NCI-H2227 treated with DMSO at 0.1 percent for 48 hours (cell line): ENCODE results near the gene PBX1.
A peak's percentile ranks its signal among the peaks of the same experiment; 100 is the strongest.

Source experiments
- DNase-seq: peaks from one replicate; lab custom pipeline; 2025; lab: John Stamatoyannopoulos, UW

Gene PBX1

DNA sequence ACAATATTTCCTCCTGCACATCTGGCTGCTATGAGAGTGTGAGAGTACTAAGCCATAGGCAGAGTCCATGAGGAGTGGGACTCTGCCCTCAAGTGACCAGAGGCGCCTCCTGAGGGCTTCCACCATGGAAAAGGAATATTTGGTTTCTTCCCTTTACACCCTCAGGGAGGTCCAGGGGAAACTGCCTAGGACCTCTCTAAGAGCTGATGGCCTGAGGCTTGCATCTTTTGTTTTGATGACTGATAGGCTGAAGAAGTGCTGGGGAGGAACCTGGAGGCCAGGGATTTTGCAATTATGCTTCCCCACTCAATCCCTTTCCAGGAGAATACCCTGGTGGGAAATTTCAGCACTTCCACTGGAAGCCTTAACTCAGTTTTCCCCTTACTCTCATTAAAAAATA lies 111.0 kb downstream of the PBX1 start:
- no peak for DNase-seq

DNA sequence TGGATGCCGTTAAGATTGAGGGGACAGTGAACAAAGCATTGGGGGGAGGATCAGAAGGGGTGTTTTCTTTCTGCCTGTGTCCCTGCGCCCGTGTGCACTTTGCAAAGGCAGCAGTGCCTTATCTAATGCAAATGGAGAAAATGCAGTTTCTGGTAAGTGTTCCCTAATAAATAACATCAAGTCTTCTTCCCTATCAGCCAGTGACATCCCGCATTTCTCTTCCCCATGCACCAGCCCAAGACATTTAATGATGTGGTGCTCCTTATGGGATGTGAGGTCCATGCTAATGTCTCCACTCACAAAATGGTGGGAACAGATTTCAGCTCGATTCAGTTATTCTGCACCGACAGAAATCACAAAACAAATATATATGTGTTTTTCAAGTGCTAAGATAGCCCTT lies 111.8 kb downstream of the PBX1 start:
- no peak for DNase-seq

DNA sequence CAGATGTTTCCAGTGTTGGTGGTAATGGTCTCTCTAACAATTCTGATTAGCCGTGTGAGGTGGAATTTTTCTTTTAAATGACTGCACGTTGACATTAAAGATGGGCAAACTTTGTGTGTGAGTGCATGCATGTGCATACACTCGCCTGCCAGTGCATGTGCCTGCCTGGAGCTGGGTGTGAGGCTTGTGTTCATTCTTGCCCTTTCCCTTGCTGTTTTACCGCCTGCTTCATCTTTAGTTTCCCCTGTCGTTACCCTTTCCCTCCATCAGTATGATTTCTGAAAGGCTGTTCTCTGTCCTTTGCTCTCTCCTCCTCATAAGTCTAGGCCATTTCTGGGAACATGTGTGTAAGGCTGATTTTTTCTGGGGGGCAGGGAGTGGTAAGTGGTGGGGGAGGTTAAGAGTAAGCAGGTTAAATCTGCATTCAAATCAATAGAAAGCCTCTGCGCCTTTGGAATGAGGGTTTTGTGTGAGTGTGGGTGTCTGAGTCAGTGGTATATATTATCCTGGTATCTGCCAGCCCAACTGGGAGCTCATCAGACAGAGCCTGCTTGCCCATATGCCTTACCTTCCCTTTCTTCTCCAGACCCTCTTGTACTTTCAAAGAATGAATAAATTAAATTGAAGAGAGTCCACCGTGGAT lies 112.5 kb downstream of the PBX1 start:
- peak; percentile 23 for DNase-seq

- DNase-seq: no peak
Measured at GRCh38 chr1:164671966-164672571, 113.1 kb downstream of the PBX1 start.

GRCh38 chr1:164672588-164672987 lies 113.6 kb downstream of the PBX1 start:
- no peak for DNase-seq

DNA sequence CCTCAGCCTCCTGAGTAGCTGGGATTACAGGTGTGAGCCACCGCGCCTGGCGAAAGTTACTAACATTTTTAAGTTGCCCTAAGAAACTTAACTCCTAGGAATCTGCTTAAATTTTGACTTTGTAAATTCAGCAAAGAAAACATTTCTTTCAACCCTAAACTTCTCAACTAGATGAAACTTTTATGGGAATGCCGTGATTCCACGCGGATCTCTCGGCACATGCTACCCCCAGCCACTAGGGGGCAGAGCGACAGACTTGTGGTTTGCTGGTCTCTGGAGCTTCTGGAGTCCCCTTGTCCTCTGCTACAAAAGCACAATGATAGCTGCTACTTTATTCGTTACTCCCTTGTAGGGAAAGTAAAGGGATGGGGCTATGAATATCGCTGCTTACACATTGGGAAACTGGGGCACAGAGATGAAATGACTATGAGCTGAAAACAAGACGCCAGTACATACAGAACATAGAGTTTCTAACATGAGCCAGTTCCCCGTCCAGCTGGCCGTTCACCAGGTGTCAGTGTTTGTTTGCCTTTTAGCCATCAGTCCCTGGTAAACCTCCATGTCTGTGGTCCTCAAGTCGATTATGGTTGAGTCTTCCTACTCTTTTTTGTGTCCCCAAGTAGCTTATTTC lies 114.7 kb downstream of the PBX1 start:
- no peak for DNase-seq

- DNase-seq: no peak
Measured at GRCh38 chr1:164675342-164675904, 116.4 kb downstream of the PBX1 start.

- DNase-seq: no peak
Measured at GRCh38 chr1:164678136-164678700, 119.2 kb downstream of the PBX1 start.

- no peak for DNase-seq
Measured at GRCh38 chr1:164682570-164682969, 123.6 kb downstream of the PBX1 start.

- no peak for DNase-seq
Measured at GRCh38 chr1:164683235-164683634, 124.3 kb downstream of the PBX1 start.

DNA sequence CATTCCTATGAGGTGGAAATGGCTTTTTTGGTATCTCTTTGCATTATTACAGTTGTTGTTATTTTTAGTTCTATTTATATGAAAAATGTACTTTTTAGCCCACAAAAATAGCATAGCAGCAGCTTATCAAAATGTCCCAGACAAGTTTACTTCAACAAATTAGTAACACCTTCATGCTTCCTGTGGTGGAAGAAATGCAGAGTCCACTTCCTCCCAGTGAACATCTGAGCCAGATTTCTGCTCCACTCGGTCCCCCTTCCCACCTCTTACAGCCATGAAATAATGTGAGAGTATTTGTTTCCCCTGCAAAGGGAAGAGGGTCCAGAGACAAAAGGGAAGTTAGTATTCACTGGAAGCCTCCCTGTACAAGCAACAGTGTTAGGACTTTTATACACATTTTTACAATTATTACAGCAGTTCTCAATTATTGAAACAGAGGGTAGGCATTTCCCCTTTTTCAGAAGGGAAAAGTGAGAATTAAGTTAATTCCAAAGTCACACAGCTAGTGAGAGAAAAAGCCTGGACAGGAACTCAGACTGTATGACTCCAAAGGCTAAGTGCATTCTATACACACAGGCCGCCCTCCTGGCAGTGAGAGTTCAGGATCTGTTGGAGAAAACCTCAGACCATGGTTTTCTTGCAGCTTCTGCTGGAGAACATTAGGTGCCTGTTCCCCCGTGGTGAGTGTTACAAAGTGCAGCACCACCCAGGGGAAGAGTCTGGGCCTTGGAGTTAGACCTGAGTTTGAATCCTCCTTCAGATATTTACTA lies 126.5 kb downstream of the PBX1 start:
- no peak for DNase-seq

DNA sequence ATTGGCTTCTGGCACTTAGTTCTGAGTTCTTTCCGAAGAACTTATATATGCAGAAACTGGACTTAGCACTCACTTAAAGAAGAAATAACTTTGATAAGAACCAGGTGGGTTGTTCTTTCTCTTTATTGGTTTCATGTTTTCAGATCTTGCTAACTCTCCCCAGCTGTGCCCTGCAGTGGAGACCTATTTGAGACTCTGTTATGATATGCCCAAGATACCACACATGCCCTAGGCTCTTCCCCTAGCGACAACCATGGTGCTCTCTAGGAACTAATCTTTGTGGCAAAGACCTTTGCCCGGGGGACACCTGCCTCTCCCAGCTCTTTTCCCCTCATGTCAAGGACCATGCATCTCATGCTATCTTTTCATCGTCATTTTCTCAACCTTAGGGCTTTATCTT lies 128.8 kb downstream of the PBX1 start:
- DNase-seq: no peak

DNA sequence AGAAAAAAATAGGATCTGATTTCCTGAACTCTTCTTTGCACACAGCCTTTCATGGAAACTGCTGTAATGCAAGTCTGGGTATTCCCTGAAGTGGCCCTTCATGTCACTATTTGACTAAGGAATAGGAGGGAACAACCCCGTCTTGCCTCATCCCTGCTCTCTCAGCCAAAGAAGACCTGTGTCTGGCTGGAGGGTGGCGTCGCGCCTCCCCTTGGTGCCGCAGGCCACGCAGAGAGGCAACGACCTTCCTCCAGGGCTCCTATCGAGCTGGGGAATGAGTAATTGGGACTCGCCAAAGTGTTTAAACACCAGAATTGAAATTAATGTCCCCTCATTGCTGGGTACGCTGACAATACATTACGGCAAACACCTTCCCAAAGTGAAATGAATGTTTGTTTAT lies 129.8 kb downstream of the PBX1 start:
- DNase-seq: no peak

DNA sequence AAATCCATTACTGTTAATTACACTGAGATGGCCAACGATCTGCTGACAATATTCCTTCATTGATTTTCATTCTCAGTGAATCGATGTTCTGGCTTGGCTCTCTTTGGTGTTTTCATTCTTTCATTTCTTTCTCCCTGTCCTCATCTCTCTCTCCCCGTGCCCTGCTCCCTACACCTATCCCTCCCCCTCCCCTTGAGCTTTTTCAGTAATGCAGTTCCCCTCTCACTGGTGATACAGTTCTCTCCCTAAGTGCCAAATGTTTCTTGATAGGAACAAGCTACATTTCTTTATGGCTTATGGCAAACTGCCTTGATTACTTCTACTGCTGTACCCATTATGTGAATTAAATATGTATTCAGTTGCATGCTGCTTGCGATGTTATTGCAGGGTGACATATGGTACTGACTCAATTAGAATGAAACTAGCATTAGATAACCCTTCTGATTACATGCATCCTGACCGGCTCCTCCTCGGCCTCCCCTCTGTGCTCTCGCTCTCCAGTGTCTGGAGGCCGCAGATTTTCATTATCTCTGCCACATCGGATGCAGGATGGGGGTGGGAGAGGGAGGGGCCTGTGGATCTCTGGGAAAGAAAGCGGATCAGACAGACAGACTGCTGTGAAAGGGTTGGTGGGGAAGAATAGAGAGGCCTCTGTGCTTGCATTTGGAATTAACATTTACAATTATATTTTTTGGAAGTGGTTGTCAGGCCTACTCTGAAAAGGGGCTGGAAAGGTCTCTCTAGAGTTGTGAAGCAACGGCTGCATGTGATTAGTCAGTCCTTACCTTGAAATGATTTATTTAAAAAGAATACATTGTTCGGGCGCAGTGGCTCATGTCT lies 130.9 kb downstream of the PBX1 start:
- DNase-seq: peak; percentile 76

GRCh38 chr1:164692420-164692819 lies 133.4 kb downstream of the PBX1 start:
- DNase-seq: no peak

GRCh38 chr1:164693564-164694359 lies 134.8 kb downstream of the PBX1 start:
- no peak for DNase-seq

- DNase-seq: no peak
Measured at GRCh38 chr1:164694505-164694904, 135.5 kb downstream of the PBX1 start.

GRCh38 chr1:164695956-164696665 lies 137.1 kb downstream of the PBX1 start:
- no peak for DNase-seq

DNA sequence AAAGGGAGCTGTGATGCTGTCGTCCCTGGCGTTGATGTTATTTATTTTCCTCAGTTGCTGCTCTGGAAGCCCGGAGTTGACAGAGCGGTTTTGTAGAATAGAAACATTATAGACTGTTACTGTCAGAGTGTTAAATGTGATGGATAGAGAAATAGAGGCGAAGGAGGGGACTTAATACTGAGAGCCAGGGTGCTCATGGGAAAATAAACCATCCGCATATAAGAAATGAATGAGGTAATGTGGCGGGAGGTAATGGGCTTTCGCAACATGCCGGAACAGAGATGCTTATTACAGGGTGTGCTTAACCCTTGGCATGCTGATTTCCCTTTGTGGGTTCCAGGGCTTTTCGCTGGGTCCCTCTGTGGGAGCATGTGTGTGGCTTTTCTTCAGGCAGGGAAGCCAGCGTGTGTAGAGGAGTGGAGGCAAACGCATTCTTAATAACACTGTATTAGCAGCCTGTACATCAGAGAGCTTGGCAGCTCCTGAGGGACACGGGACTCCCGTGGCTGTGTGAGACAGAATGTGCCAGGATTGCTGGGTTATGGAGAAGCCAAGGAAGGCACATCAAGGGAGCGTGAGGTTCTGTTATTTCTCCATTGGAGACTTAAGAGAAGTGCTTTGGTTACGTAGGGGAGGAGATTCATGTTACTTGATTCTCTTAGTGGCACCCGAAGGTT lies 141.0 kb downstream of the PBX1 start:
- DNase-seq: no peak
